Neuronal stem cell (in vitro differentiated cells): Measurements from ENCODE around the gene HSPB9.

Experiments
- DNase-seq: peaks from one replicate; pipeline ENCODE4 v3.0.0-alpha.2; 2013; ENCODE audit warnings: low spot score
- H2AFZ ChIP-seq: one replicate; pipeline ENCODE4 v1.6.1; 2013; ENCODE audit warnings: mild to moderate bottlenecking, low read length, inconsistent platforms
- H2AK5ac ChIP-seq: 2 replicates; pipeline ENCODE4 v1.6.1; 2013; ENCODE audit warnings: low read depth, mild to moderate bottlenecking, inconsistent platforms, low read length, moderate library complexity, mixed read lengths
- H2BK120ac ChIP-seq: 2 replicates; pipeline ENCODE4 v1.6.1; 2013; ENCODE audit warnings: low read depth, mild to moderate bottlenecking, inconsistent platforms, low read length, moderate library complexity, mixed read lengths
- H2BK12ac ChIP-seq: one replicate; pipeline ENCODE4 v1.6.1; 2013; ENCODE audit warnings: low read length, inconsistent platforms
- H2BK15ac ChIP-seq: 2 replicates; pipeline ENCODE4 v1.6.1; 2013; ENCODE audit warnings: mild to moderate bottlenecking, low read length, inconsistent platforms, mixed read lengths
- H2BK5ac ChIP-seq: one replicate; pipeline ENCODE4 v1.6.1; 2013; ENCODE audit warnings: inconsistent platforms, mild to moderate bottlenecking, low read length, moderate library complexity
- H3K14ac ChIP-seq: one replicate; pipeline ENCODE4 v1.6.1; 2013; ENCODE audit warnings: low read length, inconsistent platforms
- H3K18ac ChIP-seq: 2 replicates; pipeline ENCODE4 v1.6.1; 2013; ENCODE audit warnings: low read length, inconsistent platforms
- H3K23ac ChIP-seq: 2 replicates; pipeline ENCODE4 v1.6.1; 2013; ENCODE audit warnings: low read depth, mild to moderate bottlenecking, mixed read lengths, low read length, inconsistent platforms; ENCODE audit not compliant: poor library complexity
- H3K27ac ChIP-seq: replicated peaks from 3 replicates; pipeline ENCODE4 v1.5.1; 2013; ENCODE audit warnings: low read length, inconsistent platforms
- H3K27me3 ChIP-seq, 3 experiments: 2 replicates each; pipeline ENCODE4 v1.6.1; 2013; ENCODE audit warnings: low read length in 3 of 3, mild to moderate bottlenecking in 2 of 3, inconsistent platforms in 1 of 3, low read depth in 1 of 3, mixed read lengths in 1 of 3, moderate library complexity in 1 of 3; ENCODE audit not compliant: control insufficient read depth in 3 of 3, insufficient read depth in 3 of 3
- H3K36me3 ChIP-seq, 2 donors: replicated peaks in 1 of 2; 2 replicates each; pipeline ENCODE4 v1.6.1; 2013; ENCODE audit warnings: low read length in 2 of 2; ENCODE audit not compliant: control insufficient read depth in 2 of 2, insufficient read depth in 2 of 2
- H3K4ac ChIP-seq: 2 replicates; pipeline ENCODE4 v1.6.1; 2013; ENCODE audit warnings: inconsistent platforms, mild to moderate bottlenecking, low read length, moderate library complexity
- H3K4me1 ChIP-seq, 2 donors: 1 replicate in 1 of 2; 2 replicates in 1 of 2; pipeline ENCODE4 v1.6.1; 2013; ENCODE audit warnings: low read length in 2 of 2, low read depth in 1 of 2; ENCODE audit not compliant: control insufficient read depth in 2 of 2, insufficient read depth in 1 of 2
- H3K4me2 ChIP-seq: one replicate; pipeline ENCODE4 v1.6.1; 2013; ENCODE audit warnings: mild to moderate bottlenecking, low read length, inconsistent platforms; ENCODE audit not compliant: insufficient read depth, poor library complexity, severe bottlenecking
- H3K4me3 ChIP-seq, 2 donors: 2 replicates each; pipeline ENCODE4 v1.5.1; 2013; ENCODE audit warnings: low read length in 2 of 2, mild to moderate bottlenecking in 2 of 2, inconsistent platforms in 1 of 2, moderate library complexity in 1 of 2
- H3K79me1 ChIP-seq: one replicate; pipeline ENCODE4 v1.6.1; 2013; ENCODE audit warnings: low read depth, mild to moderate bottlenecking, inconsistent platforms, low read length, moderate library complexity
- H3K9ac ChIP-seq: one replicate; pipeline ENCODE4 v1.6.1; 2013; ENCODE audit warnings: mild to moderate bottlenecking, low read depth, low read length, inconsistent platforms; ENCODE audit not compliant: poor library complexity
- H3K9me3 ChIP-seq, 2 donors: replicated peaks in 1 of 2; 2 replicates each; pipeline versions ENCODE3 to v1.6.1; 2013; ENCODE audit warnings: low read length in 2 of 2, mild to moderate bottlenecking in 2 of 2, inconsistent platforms in 1 of 2, low read depth in 1 of 2, mixed read lengths in 1 of 2, moderate library complexity in 1 of 2; ENCODE audit not compliant: control insufficient read depth in 2 of 2, insufficient read depth in 1 of 2
- H4K8ac ChIP-seq: one replicate; pipeline ENCODE4 v1.6.1; 2013; ENCODE audit warnings: low read depth, mild to moderate bottlenecking, inconsistent platforms, low read length, moderate library complexity
- H4K91ac ChIP-seq: one replicate; pipeline ENCODE4 v1.6.1; 2013; ENCODE audit warnings: low read length, low read depth, mild to moderate bottlenecking, inconsistent platforms; ENCODE audit not compliant: poor library complexity
- WGBS, 2 donors: extraction: QIAGEN DNeasy Blood & Tissue Kit; methylation state at CpG; one replicate each; pipeline ENCODE4 v1.1.7; 2013; ENCODE audit warnings: missing lambda C conversion rate in 2 of 2, mixed read lengths in 1 of 2; ENCODE audit not compliant: insufficient read length in 2 of 2, insufficient replicate concordance in 1 of 2; ENCODE audit errors: extremely low coverage in 2 of 2; 5-methylcytosine and 5-hydroxymethylcytosine counted together

HSPB9 gene

DNA sequence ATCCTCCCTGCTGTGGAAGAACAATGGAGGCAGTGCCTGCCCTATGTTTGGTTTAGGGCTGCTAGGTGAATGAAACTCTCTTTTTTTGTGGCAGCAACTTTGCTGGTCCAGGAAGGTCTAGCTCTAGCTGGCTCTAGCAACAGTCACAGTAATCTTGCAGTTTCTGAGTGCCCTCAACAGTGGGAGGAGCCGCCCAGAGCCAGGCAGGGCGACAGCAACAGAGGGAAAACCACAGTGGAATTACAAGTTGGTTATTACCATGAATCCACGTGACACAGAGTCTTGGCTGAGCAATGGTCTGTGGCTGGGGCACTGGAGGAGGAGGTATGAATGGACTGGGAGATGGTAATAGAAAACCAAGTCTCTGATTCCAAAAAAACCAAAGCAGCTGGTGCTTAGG, 10.3 kb downstream of the HSPB9 start:
- no peak overlapping the region for H4K91ac ChIP-seq
- H3K14ac ChIP-seq: no peak overlapping the region
- no peak for DNase-seq
- H3K4me3 ChIP-seq: no peak overlapping the region
- no peak overlapping the region for H3K4ac ChIP-seq
- H4K8ac ChIP-seq: no peak overlapping the region
- H2AK5ac ChIP-seq: no peak overlapping the region
- no peak overlapping the region for H2BK120ac ChIP-seq
- H2AFZ ChIP-seq: no peak overlapping the region
- H2BK12ac ChIP-seq: no peak overlapping the region
- WGBS, 2 donors: no CpG with 5 or more reads among the region's 3 CpGs
- H3K18ac ChIP-seq: no peak overlapping the region
- no peak overlapping the region for H3K4me2 ChIP-seq
- H3K9me3 ChIP-seq: no peaks in the 10 kb centered on the region
- no peaks in the 10 kb centered on the region for H3K27me3 ChIP-seq
- H3K27ac ChIP-seq: no peak overlapping the region
- H3K9ac ChIP-seq: peak overlapping the region; percentile 1
- H3K79me1 ChIP-seq: no peaks in the 10 kb centered on the region
- no peak overlapping the region for H3K23ac ChIP-seq
- H2BK5ac ChIP-seq: no peak overlapping the region
- no peak overlapping the region for H2BK15ac ChIP-seq
- no peaks in the 10 kb centered on the region for H3K4me1 ChIP-seq
- H3K36me3 ChIP-seq: peaks cover 22 to 66% of the 10 kb centered on the region in 2 donors

DNA sequence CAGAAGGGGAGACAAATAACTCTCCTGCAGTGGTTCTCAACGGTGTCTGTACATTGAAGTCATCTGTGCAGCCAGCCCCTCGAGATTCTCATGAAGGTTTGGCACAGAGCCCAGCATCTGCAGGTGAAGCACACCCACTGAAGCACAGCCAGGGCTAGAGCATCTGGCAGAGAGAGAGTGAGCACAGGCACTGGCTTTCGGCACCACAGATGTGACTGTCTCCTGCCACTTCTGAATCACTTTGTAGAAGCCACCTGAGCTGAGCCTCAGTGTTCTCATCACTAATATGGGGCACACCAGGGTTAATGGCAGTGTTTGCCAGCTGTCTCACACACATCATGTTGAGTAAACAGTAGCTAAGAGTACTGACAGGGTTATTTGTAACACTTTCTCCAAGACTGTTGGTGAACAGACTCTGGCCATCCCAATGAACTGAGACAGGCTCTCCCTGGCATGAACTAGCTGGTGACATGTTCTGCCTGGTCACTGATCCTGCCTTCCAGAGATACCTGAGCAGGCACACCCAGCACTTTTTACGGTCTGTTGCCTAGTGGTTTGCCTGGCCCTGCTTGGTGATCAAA, 10.9 kb downstream of the HSPB9 start:
- no peak overlapping the region for H3K4me2 ChIP-seq
- H3K23ac ChIP-seq: no peak overlapping the region
- no peak overlapping the region for H2BK120ac ChIP-seq
- no peak overlapping the region for H2AK5ac ChIP-seq
- no peak overlapping the region for H3K4ac ChIP-seq
- no peak overlapping the region for H3K4me3 ChIP-seq
- H2BK15ac ChIP-seq: no peak overlapping the region
- no peaks in the 10 kb centered on the region for H3K4me1 ChIP-seq
- H4K91ac ChIP-seq: no peak overlapping the region
- no CpG with 5 or more reads among the region's 4 CpGs for WGBS, 2 donors
- H2BK5ac ChIP-seq: no peak overlapping the region
- H3K14ac ChIP-seq: no peak overlapping the region
- H2AFZ ChIP-seq: no peak overlapping the region
- H3K79me1 ChIP-seq: no peaks in the 10 kb centered on the region
- no peak for DNase-seq
- H3K27ac ChIP-seq: no peak overlapping the region
- H2BK12ac ChIP-seq: no peak overlapping the region
- no peak overlapping the region for H4K8ac ChIP-seq
- H3K36me3 ChIP-seq: peaks cover 17 to 60% of the 10 kb centered on the region in 2 donors
- H3K27me3 ChIP-seq: no peaks in the 10 kb centered on the region
- H3K9ac ChIP-seq: no peak overlapping the region
- H3K18ac ChIP-seq: no peak overlapping the region
- no peaks in the 10 kb centered on the region for H3K9me3 ChIP-seq

DNA sequence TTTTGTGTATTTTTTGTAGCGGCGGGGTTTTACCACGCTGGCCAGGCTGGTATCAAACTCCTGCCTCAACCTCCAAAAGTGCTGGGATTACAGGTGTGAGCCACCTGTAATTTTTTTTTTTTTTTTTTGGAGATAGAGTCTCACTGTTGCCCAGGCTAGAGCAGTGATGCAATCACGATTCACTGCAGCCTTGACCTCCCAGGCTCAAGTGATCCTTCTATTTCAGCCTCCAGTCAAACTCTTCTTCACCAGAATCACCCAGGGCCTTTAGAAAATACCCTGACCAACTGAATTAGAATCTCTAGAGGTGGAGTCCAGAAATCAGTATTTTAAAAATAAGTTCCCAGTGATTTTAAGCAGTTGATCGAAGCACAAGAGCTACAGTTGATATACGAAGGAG, 12.5 kb downstream of the HSPB9 start:
- no peak overlapping the region for H3K14ac ChIP-seq
- H2BK15ac ChIP-seq: no peak overlapping the region
- H3K4me3 ChIP-seq: no peak overlapping the region
- H4K91ac ChIP-seq: no peak overlapping the region
- H3K79me1 ChIP-seq: peaks cover 2% of the 10 kb centered on the region
- H2BK120ac ChIP-seq: no peak overlapping the region
- H3K9me3 ChIP-seq: no peaks in the 10 kb centered on the region
- H2BK12ac ChIP-seq: no peak overlapping the region
- no peak overlapping the region for H4K8ac ChIP-seq
- no peak overlapping the region for H3K18ac ChIP-seq
- H3K4me2 ChIP-seq: no peak overlapping the region
- H3K4ac ChIP-seq: no peak overlapping the region
- H3K27ac ChIP-seq: no peak overlapping the region
- no peak overlapping the region for H2AK5ac ChIP-seq
- H3K36me3 ChIP-seq: peaks cover 4 to 44% of the 10 kb centered on the region in 2 donors
- no peaks in the 10 kb centered on the region for H3K27me3 ChIP-seq
- no peak for DNase-seq
- H2BK5ac ChIP-seq: no peak overlapping the region
- WGBS, 2 donors: no CpG with 5 or more reads among the region's 6 CpGs
- H3K4me1 ChIP-seq: peaks cover 0 to 2% of the 10 kb centered on the region in 2 donors
- H3K9ac ChIP-seq: no peak overlapping the region
- no peak overlapping the region for H2AFZ ChIP-seq
- no peak overlapping the region for H3K23ac ChIP-seq

DNA sequence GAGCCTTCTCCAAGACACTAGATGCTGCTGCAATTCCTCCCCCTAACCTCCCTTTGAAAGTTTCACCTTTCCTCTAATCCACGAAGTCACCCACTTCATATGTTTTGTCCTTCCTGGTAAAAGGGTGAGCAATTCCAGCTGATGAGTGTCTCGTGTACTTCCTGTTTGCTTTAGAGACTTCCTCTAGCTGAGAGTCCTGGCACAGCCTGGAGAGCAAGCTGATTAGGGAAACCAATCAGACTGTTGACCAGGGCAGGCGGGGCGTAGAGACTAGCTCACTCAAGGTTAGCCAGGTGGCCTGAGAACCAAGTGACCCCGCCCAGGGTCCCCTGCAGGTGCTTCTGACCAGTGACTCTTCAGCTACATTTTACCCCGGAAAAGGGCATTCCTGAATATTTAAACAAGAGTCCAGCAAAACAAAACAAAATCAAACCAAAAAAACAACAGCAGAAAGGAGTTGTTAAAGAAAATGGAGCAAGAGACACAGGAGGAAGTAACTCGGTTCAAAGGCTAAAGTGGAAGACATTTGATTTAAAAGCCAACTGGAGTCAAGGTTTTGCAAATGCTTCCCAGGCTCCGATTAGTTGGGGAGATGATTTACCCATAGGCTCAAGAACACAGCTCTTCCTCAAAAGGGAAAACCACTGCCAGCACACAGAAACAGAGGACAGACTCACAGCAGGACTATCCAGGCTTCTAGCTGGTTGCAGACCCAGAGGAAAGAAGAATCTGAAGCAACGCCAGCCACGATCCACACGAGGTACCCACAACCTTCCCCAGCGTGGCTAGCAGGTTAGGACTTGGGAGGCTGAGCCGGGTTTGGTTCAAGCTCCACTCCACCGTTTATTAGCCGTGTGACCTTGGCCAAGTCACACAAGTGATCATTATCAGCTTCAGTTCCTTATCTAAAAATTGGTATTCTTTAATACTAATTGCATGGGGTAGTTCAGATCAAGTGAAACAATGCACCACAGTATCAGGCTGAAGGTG, 13.4 kb downstream of the HSPB9 start:
- Histone ChIP-seq H3K27ac (no peak overlapping the region), H3K9ac (no peak overlapping the region), H2BK5ac (no peak overlapping the region), H2BK120ac (no peak overlapping the region), H2BK12ac (no peak overlapping the region), H3K9me3 (no peaks in the 10 kb centered on the region), H2BK15ac (no peak overlapping the region), H4K8ac (no peak overlapping the region), H3K4ac (no peak overlapping the region), H3K27me3 (no peaks in the 10 kb centered on the region), H2AK5ac (no peak overlapping the region), H2AFZ (no peak overlapping the region), H3K4me3 (no peak overlapping the region), H3K23ac (no peak overlapping the region), H3K79me1 (peaks cover 2% of the 10 kb centered on the region), H3K18ac (no peak overlapping the region), H3K4me2 (no peak overlapping the region), H3K36me3 (peaks cover 3 to 39% of the 10 kb centered on the region in 2 donors), H4K91ac (no peak overlapping the region), H3K14ac (no peak overlapping the region), H3K4me1 (peaks cover 0 to 2% of the 10 kb centered on the region in 2 donors)
- no CpG with 5 or more reads among the region's 15 CpGs for WGBS, 2 donors
- no peak for DNase-seq
